HG03103 (cell line): ENCODE measurements around the gene RAB26.

ENCODE experiments used
- ATAC-seq: cut with Tn5 transposase; IDR thresholded peaks from one replicate; pipeline ENCODE4 v1.9.1; 2021; ENCODE audit warnings: low read depth; ENCODE audit not compliant: unreplicated experiment

Gene RAB26

DNA sequence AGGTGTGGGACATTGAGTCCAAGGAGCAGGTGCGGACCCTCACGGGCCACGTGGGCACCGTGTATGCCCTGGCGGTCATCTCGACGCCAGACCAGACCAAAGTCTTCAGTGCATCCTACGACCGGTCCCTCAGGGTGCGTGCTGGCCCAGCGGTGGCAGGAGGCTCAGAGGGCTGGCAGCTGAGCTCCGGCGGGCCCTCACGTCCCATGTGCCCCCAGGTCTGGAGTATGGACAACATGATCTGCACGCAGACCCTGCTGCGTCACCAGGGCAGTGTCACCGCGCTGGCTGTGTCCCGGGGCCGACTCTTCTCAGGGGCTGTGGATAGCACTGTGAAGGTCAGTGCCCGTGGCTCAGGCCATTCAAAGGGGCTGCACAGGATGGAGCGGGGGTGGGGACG lies 27.6 kb downstream of the RAB26 start:
- ATAC-seq: no peak

GRCh38 chr16:2177101-2177500 lies 28.7 kb downstream of the RAB26 start:
- ATAC-seq: no peak

GRCh38 chr16:2177561-2177960 lies 29.1 kb downstream of the RAB26 start:
- no peak for ATAC-seq

DNA sequence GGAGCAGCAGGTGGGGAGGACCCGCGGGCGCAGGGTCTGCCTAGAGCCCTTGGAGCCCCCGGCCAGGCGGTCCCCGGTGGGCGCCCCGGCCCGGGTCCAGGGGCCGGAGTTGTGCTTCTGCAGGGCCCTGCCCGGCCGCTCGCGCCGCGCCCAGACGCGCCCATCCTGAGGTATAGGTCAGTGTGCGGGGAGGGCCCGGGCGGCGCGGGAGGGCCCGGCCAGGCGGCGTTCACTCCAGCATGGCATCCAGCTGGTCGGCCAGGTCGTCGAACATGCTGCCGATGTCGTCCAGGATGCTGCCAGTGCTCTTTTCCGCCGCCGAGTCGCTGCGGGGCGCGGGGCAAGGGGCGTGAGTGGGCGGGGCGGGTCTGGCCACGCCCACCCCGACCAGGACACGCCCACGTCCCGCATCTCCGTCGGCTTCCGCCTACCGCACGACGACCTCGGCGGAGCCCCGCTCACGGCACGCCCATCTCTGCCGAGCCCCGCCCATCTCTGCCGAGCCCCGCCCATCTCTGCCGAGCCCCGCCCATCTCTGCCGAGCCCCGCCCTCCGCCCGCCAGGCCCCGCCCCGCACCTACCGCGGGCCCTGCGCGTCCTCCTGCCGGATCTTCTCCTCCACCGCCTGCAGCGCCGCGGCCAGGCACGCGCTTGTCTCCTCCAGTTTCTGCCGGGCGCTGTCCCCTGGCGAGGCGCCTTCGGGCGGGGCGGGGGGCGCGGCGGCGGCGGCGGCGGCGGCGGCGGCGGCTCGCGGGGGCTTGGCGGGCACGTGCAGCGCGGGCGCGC lies 30.1 kb downstream of the RAB26 start:
- no peak for ATAC-seq

DNA sequence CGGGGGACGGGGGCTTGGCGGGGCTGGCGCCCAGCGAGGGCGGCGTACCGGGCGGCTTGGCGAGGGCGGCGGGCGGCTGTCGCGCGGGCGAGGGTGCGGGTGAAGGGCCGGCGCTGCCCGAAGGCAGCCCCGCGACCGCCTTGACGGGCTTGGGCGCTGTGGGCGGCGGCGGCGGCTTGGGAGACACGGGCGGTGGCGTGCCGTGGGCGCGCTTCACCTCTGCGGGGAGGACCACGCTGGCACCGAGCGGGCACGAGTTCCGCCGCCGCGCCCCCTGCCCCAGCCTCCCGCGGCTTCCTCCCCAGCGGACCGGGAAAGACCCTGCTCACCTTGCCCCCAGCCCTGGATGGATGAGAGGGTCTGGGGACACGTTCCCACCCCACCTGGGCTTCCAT lies 30.7 kb downstream of the RAB26 start:
- ATAC-seq: no peak

DNA sequence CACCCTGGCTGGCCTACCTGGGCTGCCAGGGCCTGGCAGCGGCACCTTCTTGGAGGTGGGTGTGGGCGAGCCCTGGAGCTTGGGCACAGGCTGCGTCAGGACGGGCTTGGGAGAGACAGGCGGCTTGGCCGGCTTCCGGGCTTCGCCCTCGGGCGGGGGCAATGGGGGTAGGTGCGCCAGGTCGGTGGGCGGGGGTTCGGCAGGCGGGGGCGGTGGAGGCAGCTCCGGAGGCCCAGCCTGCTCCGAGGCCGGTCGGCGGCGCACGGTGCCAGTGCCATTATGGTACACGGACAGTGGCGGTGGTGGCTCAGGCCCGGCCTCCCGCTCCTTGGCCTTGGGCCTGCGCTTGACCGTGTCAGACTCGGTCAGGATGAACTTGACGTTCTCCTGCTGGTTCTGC lies 31.2 kb downstream of the RAB26 start:
- ATAC-seq: no peak

DNA sequence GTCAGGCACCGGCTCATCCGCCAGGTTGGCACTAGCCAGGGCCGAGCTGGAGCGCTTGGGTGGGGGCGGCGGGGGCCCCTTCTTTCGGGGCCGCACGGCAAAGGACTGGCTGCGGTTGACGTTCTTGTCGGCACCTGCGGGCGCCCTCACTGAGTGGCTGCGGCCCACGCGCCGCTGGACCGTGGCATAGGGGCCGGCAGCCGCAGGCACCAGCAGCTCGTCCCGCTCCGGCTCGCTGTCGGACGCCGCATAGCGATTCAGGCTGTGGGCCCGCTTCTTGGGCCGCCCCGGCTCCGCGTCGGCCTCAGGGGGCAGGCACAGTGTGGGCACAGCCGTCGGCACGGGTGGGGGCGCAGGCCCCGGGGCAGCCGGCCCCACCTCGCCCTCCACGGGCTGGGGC lies 32.0 kb downstream of the RAB26 start:
- no peak for ATAC-seq

GRCh38 chr16:2180962-2181923 lies 32.8 kb downstream of the RAB26 start:
- ATAC-seq: no peak

DNA sequence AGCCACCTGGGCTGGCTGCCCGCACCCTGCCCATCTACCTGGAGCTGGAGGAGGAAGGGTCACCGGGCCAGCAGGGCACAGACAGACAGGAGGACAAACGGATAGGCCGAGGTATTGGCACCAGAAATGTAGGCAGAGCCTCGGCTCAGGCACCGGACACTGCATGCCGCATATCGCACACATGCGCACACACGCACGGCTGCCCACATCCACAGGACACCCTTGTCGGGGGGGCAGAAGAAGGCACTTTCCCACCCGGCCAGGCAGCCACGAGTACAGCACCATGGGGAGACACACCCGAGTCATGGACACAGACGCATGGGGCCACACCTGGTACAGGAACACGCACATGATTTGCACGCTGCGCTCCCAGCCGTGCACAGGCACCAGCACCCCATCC lies 33.5 kb downstream of the RAB26 start:
- ATAC-seq: no peak

DNA sequence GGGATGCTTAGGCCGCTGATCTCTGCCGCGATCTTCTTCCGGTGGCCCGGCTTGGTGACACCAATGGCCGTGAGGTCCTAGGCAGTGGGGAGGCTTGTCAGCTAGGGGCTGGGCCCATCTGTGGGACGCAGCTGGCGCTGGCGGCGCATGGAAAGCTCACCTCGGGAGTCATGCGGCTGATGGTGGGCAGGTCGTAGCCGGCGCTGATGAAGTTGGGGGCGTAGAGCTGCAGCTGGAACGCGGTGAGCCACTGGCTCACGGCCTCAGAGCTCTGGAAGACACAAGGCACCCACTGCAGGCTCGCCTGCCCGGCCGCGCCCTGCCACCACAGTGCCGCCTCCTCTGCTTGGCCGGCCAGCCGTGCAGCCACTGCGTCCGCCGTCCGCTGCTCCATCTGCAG lies 35.2 kb downstream of the RAB26 start:
- ATAC-seq: no peak

DNA sequence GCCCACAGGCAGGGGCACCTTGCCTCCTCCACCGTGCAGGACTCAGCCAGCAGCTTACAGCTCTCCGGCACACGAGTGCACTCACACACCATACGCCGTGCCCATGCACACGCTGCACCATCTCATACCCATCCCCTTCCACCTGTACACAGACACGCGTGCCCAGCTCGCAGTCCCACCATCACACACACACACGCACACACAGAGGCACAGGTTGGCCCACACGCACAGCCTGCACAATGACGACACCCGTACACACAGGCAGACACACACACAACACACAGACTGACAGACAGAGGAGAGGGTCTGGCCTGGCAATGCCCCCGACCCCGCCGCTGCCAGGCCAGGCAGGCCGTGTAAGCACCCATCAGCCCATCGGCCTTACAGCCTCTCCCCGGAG lies 35.9 kb downstream of the RAB26 start:
- ATAC-seq: no peak

DNA sequence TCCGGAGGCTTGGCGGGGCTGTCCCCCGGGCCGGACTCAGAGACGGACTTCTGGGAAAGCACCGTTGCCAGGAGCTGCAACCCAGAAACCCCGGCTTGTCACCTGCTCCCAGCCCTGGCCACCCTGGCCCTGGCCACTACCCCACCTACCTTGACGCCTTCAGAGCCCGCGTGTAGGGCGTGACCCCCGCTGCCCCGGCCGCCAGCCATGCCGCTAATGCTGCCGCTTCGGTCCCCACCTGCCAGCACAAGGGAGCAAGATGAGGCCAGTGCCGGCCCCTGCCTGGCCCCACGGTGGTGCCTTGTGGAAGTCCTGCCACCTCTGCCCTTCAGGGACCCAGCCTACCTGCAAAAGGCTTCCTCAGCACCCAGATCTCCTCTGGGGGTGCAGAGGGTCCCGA lies 36.5 kb downstream of the RAB26 start:
- no peak for ATAC-seq

DNA sequence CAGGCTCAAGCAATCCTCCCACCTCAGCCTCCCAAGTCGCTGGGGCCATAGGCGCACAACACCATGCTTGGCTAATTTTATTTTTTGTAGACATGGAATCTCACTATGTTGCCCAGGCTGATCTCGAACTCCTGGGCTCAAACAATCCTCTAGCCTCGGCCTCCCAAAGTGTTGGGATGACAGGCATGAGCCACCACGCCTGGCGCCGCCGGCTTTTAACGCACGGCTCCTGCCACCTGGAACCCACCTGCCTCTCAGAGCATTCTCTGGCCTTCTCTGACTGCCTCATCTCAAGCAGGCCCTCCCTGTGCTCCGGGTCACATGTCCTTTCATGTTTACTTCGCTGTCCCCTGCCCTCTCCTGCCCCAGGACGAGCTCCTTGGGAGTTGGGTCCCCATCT lies 37.6 kb downstream of the RAB26 start:
- no peak for ATAC-seq

DNA sequence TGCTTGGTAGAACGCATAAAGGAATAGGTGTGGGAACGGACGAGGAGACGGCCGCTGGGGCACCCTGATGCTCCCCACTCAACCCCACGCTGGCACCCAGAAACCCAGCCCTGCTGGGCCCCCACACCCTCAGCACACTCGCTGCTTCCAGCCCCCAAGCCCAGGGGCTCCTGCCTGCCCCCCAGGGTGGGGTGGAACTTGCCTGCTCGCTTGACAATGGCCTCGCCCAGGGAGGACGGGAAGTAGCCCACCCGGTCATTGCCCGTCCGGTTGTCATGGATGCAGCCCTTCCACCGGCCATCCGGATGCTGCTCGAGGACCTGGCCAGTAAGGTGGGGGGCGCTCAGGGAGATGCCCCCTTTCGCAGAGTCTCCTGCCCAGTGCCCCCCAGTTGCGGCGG lies 38.1 kb downstream of the RAB26 start:
- no peak for ATAC-seq

- no peak for ATAC-seq
Observed at GRCh38 chr16:2187212-2187611, 38.8 kb downstream of the RAB26 start.

- ATAC-seq: no peak
Observed at GRCh38 chr16:2188395-2188794, 40.0 kb downstream of the RAB26 start.

GRCh38 chr16:2189252-2189893 lies 40.9 kb downstream of the RAB26 start:
- ATAC-seq: no peak

GRCh38 chr16:2190002-2190658 lies 41.7 kb downstream of the RAB26 start:
- ATAC-seq: no peak

- no peak for ATAC-seq
Observed at GRCh38 chr16:2190659-2191445, 42.4 kb downstream of the RAB26 start.

DNA sequence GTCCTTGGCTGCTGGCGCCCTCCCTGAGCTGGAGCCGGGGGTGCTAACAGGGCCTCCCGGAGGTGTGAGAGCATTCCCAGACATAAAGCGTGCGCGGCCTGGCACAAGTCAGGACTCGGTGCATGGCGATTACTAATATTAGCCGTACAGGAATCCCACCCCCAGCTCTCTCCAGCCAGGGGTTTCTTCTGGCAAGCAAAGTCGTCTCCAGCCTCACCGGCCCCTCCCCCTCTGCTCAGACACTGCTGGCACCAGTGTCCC lies 43.0 kb downstream of the RAB26 start:
- ATAC-seq: no peak
